ENCODE data around the gene ACACA. TPM values are rescaled to one million over a fixed set of nuclear protein-coding genes. Genes with fewer than 3 reads are reported as not detected.

Gene ACACA
- total RNA-seq, 4 donors from 2014 or later = 28.7 to 72.7 (median 42.2) TPM

GRCh38 chr17:37182786-37183465 is 223.7 kb downstream of the ACACA start:
- TF ChIP-seq, protein P1, sequence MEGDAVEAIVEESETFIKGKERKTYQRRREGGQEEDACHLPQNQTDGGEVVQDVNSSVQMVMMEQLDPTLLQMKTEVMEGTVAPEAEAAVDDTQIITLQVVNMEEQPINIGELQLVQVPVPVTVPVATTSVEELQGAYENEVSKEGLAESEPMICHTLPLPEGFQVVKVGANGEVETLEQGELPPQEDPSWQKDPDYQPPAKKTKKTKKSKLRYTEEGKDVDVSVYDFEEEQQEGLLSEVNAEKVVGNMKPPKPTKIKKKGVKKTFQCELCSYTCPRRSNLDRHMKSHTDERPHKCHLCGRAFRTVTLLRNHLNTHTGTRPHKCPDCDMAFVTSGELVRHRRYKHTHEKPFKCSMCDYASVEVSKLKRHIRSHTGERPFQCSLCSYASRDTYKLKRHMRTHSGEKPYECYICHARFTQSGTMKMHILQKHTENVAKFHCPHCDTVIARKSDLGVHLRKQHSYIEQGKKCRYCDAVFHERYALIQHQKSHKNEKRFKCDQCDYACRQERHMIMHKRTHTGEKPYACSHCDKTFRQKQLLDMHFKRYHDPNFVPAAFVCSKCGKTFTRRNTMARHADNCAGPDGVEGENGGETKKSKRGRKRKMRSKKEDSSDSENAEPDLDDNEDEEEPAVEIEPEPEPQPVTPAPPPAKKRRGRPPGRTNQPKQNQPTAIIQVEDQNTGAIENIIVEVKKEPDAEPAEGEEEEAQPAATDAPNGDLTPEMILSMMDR (IDR thresholded peaks at IDR 0.05) = no peak
- DNase-seq (ENCODE audit: low spot score) (no peak), ATAC-seq (ENCODE audit: low FRiP score) (no peak)

- TF ChIP-seq, protein P1 (IDR thresholded peaks at IDR 0.05) = no peak
- ATAC-seq (ENCODE audit: low FRiP score) (no peak), DNase-seq (ENCODE audit: low spot score) (no peak)
Observed at GRCh38 chr17:37180376-37180775, 226.3 kb downstream of the ACACA start.

DNA sequence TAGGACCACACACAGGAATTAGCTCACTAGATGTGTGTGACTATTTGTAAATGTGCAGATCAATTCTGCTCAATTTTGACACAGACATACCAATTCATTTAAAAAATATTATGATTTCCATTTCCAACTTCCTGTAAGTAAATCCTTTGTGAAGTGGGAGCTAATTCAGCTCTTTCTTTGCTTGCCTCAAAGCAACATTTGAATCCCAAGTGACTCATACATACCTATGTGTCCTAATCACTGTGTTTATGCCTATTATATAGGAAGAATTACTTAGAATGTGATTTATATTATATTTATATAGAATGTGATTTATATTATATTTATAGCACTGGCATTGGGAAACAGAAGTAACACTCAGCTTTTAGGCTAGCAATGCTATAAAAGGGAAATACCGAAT is 226.7 kb downstream of the ACACA start:
- ATAC-seq (ENCODE audit: low FRiP score) (no peak), DNase-seq (ENCODE audit: low spot score) (no peak)
- TF ChIP-seq, protein P1 (IDR thresholded peaks at IDR 0.05) = no peak

GRCh38 chr17:37177254-37177870 is 229.3 kb downstream of the ACACA start:
- ATAC-seq (ENCODE audit: low FRiP score) (no peak), DNase-seq (ENCODE audit: low spot score) (no peak)
- TF ChIP-seq, protein P1 (IDR thresholded peaks at IDR 0.05) = no peak

DNA sequence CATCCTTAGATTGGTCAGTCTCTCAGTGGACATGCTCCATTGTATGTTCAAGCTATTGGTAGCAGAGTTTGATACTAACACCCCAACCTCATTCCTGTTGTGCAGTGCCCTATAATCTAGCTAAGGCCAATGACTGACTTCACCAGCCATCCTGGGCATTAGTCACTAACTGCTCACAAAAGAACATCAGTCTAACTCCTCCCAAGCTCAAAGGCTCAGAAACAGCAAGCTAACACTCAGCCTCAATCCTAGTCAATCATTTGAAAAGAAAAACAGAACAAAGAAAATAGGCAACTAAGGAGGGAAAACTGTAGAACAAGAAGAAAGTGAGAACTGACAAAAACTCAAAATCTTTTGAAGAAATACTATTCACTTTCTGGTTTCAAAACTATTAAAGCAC is 229.9 kb downstream of the ACACA start:
- no peak for ATAC-seq (ENCODE audit: low FRiP score)
- TF ChIP-seq, protein P1 (IDR thresholded peaks at IDR 0.05) = no peak
- no peak for DNase-seq (ENCODE audit: low spot score)

DNA sequence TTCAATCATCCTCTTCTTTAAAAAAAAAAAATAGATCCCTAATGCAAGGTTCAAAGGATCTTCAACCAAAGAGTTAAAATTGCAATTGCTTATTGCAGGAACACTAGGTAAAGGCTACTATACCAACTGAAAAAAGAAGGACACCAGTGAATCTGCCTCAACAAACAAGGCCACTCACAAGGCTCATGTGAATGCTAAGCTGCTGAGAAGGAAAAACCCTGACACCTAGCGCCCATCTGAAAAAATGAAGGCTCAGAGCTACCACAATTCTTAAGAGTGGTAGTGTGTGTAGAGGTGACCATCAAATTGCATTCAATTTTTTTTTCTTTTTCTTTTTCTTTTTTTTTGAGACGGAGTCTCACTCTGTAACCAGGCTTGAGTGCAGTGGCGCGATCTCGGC is 232.4 kb downstream of the ACACA start:
- no peak for DNase-seq (ENCODE audit: low spot score)
- TF ChIP-seq, protein P1 (IDR thresholded peaks at IDR 0.05) = no peak
- ATAC-seq (ENCODE audit: low FRiP score) = no peak

GRCh38 chr17:37170881-37171425 is 235.7 kb downstream of the ACACA start:
- DNase-seq (ENCODE audit: low spot score) (no peak), ATAC-seq (ENCODE audit: low FRiP score) (no peak)
- TF ChIP-seq, protein P1 (IDR thresholded peaks at IDR 0.05) = no peak
